Progenitor cell of endocrine pancreas (in vitro differentiated cells): Measurements from ENCODE around the gene HMHB1. TPM values are rescaled to one million over a fixed set of nuclear protein-coding genes. Genes with fewer than 3 reads are reported as not detected.
"Not testable (repeated sequence)": the region's sequence is repeated elsewhere in the genome, so short reads cannot be mapped to it uniquely, and the experiment has no call there.

Experiments
- DNase-seq: peaks from one replicate; pipeline ENCODE4 v3.0.0; 2021; ENCODE audit warnings: low spot score; ENCODE audit not compliant: unreplicated experiment
- H3K27ac Mint-ChIP-seq: 2 replicates; pipeline ENCODE4 v1.8.0; 2021; ENCODE audit warnings: mild to moderate bottlenecking, moderate library complexity, mixed read lengths
- H3K27me3 Mint-ChIP-seq: 2 replicates; pipeline ENCODE4 v1.8.0; 2021; ENCODE audit warnings: mixed read lengths
- H3K36me3 Mint-ChIP-seq: 2 replicates; pipeline ENCODE4 v1.8.0; 2022; ENCODE audit warnings: mixed read lengths; ENCODE audit not compliant: insufficient read depth
- H3K4me1 Mint-ChIP-seq: 2 replicates; pipeline ENCODE4 v1.8.0; 2021; ENCODE audit warnings: low read depth, mixed read lengths
- H3K4me3 Mint-ChIP-seq: 2 replicates; pipeline ENCODE4 v1.8.0; 2021; ENCODE audit warnings: low read depth, mild to moderate bottlenecking, moderate library complexity, mixed read lengths
- H3K9me3 Mint-ChIP-seq: 2 replicates; pipeline ENCODE4 v1.8.0; 2021; ENCODE audit warnings: low read depth, mixed read lengths
- total RNA-seq: library from RNA; stranded (reverse); gene quantifications from 2 replicates; pipeline ENCODE4 v1.2.1, GENCODE V29; 2021
- TF ChIP-seq, protein P1 (sequence below): fragments of 200-600 bp; sonication (generic); IDR thresholded peaks from one replicate; pipeline ENCODE4 v1.5.0; 2021; ENCODE audit warnings: antibody characterized with exemption, mild to moderate bottlenecking; ENCODE audit not compliant: unreplicated experiment

Gene HMHB1
- total RNA-seq, 1 donor from 2014 or later, result not detected

DNA sequence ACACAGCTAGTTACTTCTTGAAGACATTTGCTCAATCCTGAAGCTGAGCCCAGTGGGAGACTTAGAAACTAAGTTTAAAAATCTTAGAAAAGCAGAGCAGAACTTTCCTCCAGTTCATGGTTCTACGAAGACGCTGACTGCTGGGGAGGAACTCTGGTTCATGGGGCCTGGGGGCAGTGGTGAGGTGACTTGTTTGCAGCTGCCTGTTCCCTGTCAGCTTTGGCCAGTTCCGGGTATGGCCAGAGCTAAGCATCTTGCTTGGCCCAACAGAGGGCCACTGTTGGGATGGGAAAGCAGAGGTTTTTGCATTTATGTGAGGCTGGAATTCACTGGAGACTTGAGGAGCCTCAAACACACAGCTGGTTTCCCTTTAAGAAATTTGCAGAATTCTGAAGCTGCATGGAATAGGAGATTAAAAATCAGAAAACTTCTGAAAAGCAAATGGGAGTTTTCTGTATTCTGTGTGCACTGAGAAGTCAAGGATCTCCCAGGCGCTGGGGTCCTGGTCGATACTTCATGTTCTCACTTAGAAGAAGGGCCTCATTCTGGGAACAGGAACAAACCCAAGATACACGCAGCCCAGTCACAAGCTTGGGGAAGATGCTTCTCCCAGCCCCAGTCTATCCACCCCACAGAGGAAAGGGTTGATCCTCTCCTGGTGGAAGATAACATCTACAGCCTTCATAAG, 10.6 kb upstream of the HMHB1 start:
- Mint-ChIP-seq H3K9me3 (no peaks in the 10 kb centered on the region), H3K27me3 (peaks cover 8% of the 10 kb centered on the region), H3K36me3 (no peaks in the 10 kb centered on the region), H3K4me3 (no peak overlapping the region), H3K4me1 (no peaks in the 10 kb centered on the region), H3K27ac (no peak overlapping the region)
- TF ChIP-seq, protein P1, sequence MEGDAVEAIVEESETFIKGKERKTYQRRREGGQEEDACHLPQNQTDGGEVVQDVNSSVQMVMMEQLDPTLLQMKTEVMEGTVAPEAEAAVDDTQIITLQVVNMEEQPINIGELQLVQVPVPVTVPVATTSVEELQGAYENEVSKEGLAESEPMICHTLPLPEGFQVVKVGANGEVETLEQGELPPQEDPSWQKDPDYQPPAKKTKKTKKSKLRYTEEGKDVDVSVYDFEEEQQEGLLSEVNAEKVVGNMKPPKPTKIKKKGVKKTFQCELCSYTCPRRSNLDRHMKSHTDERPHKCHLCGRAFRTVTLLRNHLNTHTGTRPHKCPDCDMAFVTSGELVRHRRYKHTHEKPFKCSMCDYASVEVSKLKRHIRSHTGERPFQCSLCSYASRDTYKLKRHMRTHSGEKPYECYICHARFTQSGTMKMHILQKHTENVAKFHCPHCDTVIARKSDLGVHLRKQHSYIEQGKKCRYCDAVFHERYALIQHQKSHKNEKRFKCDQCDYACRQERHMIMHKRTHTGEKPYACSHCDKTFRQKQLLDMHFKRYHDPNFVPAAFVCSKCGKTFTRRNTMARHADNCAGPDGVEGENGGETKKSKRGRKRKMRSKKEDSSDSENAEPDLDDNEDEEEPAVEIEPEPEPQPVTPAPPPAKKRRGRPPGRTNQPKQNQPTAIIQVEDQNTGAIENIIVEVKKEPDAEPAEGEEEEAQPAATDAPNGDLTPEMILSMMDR, result no peak
- DNase-seq, result no peak

DNA sequence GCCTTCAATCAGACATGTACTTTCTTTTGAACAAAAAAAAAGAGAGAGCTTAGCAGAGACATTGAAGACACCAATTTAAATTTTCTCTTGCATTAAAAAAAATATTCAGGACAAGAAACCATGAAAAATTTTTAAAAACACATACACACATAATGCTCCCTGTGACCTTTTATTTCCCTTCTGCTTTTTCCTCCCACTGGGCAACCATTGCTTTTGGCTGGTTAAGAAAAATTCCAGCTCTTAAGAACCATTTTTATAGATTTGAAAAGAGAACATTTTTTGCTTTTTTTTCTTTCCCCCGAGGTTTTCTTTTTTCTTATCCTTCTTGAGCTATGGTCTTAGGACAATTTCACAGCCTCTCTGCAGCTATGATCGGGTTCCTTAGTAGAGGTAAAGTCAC, 6.1 kb upstream of the HMHB1 start:
- no peaks in the 10 kb centered on the region for H3K9me3 Mint-ChIP-seq
- no peak overlapping the region for H3K4me3 Mint-ChIP-seq
- no peak overlapping the region for H3K27ac Mint-ChIP-seq
- no peaks in the 10 kb centered on the region for H3K36me3 Mint-ChIP-seq
- TF ChIP-seq, protein P1, result no peak
- no peaks in the 10 kb centered on the region for H3K4me1 Mint-ChIP-seq
- DNase-seq, result no peak
- H3K27me3 Mint-ChIP-seq, result peaks cover 2% of the 10 kb centered on the region

DNA sequence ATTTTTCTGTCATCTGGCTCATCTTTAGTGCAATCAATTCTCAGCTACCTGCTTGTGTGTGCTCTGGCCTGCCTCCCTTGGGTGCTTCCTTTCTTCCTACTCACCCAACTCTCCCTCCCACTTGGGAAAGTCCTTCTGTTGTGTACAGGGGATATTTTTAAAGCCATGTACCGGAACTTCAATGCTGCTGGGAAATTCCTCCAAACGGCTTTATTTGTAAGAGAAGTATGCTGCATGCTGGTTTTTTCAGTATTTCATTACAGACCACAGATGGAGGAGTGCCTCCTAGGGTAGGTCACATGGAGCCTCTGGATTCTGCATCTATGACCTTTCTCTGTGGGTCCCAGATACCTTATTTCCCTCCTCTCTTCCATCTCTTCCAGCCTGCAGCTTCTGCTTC, 5.4 kb upstream of the HMHB1 start:
- Mint-ChIP-seq H3K36me3 (no peaks in the 10 kb centered on the region), H3K4me1 (no peaks in the 10 kb centered on the region), H3K27ac (no peak overlapping the region), H3K27me3 (peaks cover 4% of the 10 kb centered on the region), H3K9me3 (no peaks in the 10 kb centered on the region), H3K4me3 (no peak overlapping the region)
- TF ChIP-seq, protein P1, result no peak
- no peak for DNase-seq

DNA sequence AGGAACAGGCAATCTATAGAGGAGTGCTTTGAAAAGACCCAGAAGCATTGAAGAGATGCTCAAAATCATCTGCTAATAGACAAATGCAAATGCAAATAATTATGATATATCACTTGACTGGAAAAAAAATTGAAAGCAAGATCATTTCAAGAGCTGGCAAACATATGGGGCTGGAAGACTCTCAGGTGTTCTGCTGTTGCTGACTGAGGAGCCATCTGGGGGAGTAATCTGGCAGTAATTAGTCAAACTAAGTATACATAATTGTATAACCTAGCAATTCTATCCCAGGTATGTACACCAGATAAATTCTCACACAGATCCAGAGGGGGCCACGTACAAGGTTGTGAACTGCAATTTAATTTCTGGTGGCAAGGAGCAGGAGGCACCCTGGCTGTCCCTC, 4.6 kb upstream of the HMHB1 start:
- TF ChIP-seq, protein P1, result no peak
- DNase-seq, result no peak
- Mint-ChIP-seq H3K27me3 (peaks cover 10% of the 10 kb centered on the region), H3K27ac (no peak overlapping the region), H3K9me3 (no peaks in the 10 kb centered on the region), H3K4me1 (no peaks in the 10 kb centered on the region), H3K4me3 (no peak overlapping the region), H3K36me3 (no peaks in the 10 kb centered on the region)

DNA sequence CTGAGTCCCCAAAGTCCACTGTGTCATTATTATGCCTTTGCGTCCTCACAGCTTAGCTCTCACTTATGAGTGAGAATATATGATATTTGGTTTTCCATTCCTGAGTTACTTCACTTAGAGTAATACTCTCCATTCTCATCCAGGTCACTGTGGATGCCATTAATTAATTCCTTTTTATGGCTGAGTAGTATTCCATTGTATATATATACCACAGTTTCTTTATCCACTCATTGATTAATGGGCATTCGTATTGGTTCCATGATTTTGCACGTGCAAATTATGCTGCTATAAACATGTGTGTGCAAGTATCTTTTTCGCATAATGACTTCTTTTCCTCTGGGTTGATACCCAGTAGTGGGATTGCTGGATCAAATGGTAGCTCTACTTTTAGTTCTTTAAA, 4.4 kb downstream of the HMHB1 start:
- H3K4me1 Mint-ChIP-seq, H3K36me3 Mint-ChIP-seq, DNase-seq, H3K27me3 Mint-ChIP-seq, H3K27ac Mint-ChIP-seq, H3K4me3 Mint-ChIP-seq: not testable (repeated sequence)
- H3K9me3 Mint-ChIP-seq, result peaks cover 11% of the 10 kb centered on the region

DNA sequence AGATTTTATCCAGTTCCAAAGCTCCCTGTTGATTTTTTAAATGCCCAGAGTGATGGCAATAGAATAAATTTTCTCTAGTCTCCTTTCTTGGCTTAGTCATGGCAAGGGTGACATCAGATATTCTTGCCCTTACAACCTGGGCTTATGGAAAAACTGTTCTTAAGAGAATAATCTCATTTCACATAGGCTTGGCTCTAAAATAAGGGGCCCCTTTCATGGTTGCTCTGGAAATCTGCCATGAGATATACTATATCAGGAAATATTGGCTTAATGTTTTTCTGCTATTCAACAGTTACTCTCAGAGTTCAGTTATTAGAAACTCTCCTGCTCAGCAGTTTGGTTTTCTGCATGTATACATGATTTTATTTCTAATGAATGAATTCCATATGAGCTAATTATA, 7.8 kb downstream of the HMHB1 start:
- TF ChIP-seq, protein P1, result no peak
- DNase-seq, result no peak
- H3K27me3 Mint-ChIP-seq, result no peaks in the 10 kb centered on the region
- H3K4me3 Mint-ChIP-seq, result no peak overlapping the region
- H3K4me1 Mint-ChIP-seq, result no peaks in the 10 kb centered on the region
- H3K27ac Mint-ChIP-seq, result no peak overlapping the region
- H3K9me3 Mint-ChIP-seq, result peaks cover 11% of the 10 kb centered on the region
- no peaks in the 10 kb centered on the region for H3K36me3 Mint-ChIP-seq
